CD4-positive, alpha-beta T cell (primary cell): ENCODE measurements around the gene GGTLC2. TPM values are rescaled to one million over a fixed set of nuclear protein-coding genes. Genes with fewer than 3 reads are reported as not detected.

Experiments used
- ATAC-seq: fragments of 200-7000 bp; cut with Tn5 transposase; one replicate; pipeline ENCODE4 v1.10.0; 2022; ENCODE audit warnings: mild to moderate bottlenecking; ENCODE audit not compliant: poor library complexity
- CTCF ChIA-PET: fragments of 350-600 bp; sonication (Branson Sonifier 250); formaldehyde crosslinking; loops from one replicate; lab custom pipeline; 2021; ENCODE audit warnings: antibody characterized with exemption, inconsistent platforms; lab: Charles Lee
- POLR2A ChIA-PET: fragments of 350-600 bp; sonication (Branson Sonifier 250); formaldehyde crosslinking; loops from one replicate; lab custom pipeline; 2021; ENCODE audit warnings: antibody characterized with exemption, inconsistent platforms; lab: Charles Lee
- DNase-seq, 14 experiments: peaks; one replicate each; pipeline ENCODE4 v3.0.0-alpha.2; 2013 to 2020; ENCODE audit warnings: mixed read lengths in 2 of 14
- H3K27ac ChIP-seq, 2 donors: one replicate each; pipeline versions ENCODE4 v1.5.1 to v1.7.0; 2013; ENCODE audit warnings: low read length in 2 of 2, low read depth in 1 of 2, mild to moderate bottlenecking in 1 of 2
- H3K27me3 ChIP-seq, 2 experiments: 1 replicate in 1 of 2; 2 replicates in 1 of 2; pipeline versions ENCODE4 v1.6.1 to v1.7.0; 2013; ENCODE audit warnings: low read length in 2 of 2, control low read depth in 1 of 2, mild to moderate bottlenecking in 1 of 2, moderate library complexity in 1 of 2; ENCODE audit not compliant: insufficient read depth in 2 of 2, control insufficient read depth in 1 of 2
- H3K36me3 ChIP-seq: one replicate; pipeline ENCODE4 v1.6.1; 2013; ENCODE audit warnings: low read length, control low read depth; ENCODE audit not compliant: insufficient read depth
- H3K4me1 ChIP-seq: one replicate; pipeline ENCODE4 v1.6.1; 2013; ENCODE audit warnings: low read length, control low read depth; ENCODE audit not compliant: insufficient read depth
- H3K4me3 ChIP-seq: one replicate; pipeline ENCODE4 v1.5.1; 2013; ENCODE audit warnings: mild to moderate bottlenecking, low read length, moderate library complexity
- H3K9me3 ChIP-seq, 2 experiments: 1 replicate in 1 of 2; 2 replicates in 1 of 2; pipeline versions ENCODE4 v1.6.1 to v1.7.0; 2013; ENCODE audit warnings: low read length in 2 of 2, mild to moderate bottlenecking in 2 of 2, control low read depth in 1 of 2, moderate library complexity in 1 of 2; ENCODE audit not compliant: control insufficient read depth in 1 of 2, insufficient read depth in 1 of 2
- H3K27ac Mint-ChIP-seq: one replicate; pipeline ENCODE4 v1.8.0; 2020; ENCODE audit warnings: mixed read lengths
- H3K27me3 Mint-ChIP-seq: one replicate; pipeline ENCODE4 v1.8.0; 2021; ENCODE audit warnings: mixed read lengths
- H3K36me3 Mint-ChIP-seq: one replicate; pipeline ENCODE4 v1.8.0; 2021; ENCODE audit warnings: low read depth, mixed read lengths
- H3K4me1 Mint-ChIP-seq: one replicate; pipeline ENCODE4 v1.8.0; 2021; ENCODE audit warnings: low read depth, mixed read lengths
- H3K4me3 Mint-ChIP-seq: one replicate; pipeline ENCODE4 v1.8.0; 2020; ENCODE audit warnings: mild to moderate bottlenecking, mixed read lengths
- H3K9me3 Mint-ChIP-seq: one replicate; pipeline ENCODE4 v1.8.0; 2020; ENCODE audit warnings: mixed read lengths
- CTCF ChIP-seq: fragments of 200-600 bp; IDR thresholded peaks from one replicate; pipeline ENCODE4 v1.8.0; 2022; ENCODE audit warnings: antibody characterized with exemption, mild to moderate bottlenecking
- intact Hi-C, 2 experiments: fragments of 100-400 bp; cut with DNase I in 1 of 2; cut with micrococcal nuclease in 1 of 2; formaldehyde crosslinking; loops; one replicate each; pipeline versions ENCODE4 v1.15.1 to v1.9.0; 2023 to 2025; cut with DNase I, micrococcal nuclease
- total RNA-seq, 174 experiments: library from RNA in 2 of 174; stranded (reverse) in 2 of 174; gene quantifications; one replicate each; pipeline ENCODE4 v1.2.3 and lab custom pipeline; 2021 to 2026

The GGTLC2 gene
- total RNA-seq, 2 experiments from 2014 or later = not detected

DNA sequence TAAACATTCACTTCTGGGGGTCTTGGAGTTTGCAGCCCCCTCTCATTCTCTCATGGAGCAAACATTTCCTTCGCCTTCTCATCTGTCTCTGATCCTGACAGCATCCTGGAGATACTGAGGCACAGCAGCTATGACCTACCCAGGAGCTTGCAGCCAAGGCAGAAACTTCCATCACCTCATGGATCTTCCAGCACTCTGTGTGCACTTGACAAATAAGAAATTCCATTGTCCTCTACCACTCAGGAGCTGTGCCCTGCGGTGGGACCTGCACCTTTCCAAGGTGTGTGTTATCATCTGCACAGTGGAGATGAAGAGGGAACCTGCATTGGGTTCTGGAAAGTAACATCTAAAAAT, 49.1 kb downstream of the GGTLC2 start:
- Histone ChIP-seq H3K36me3 (no peaks in the 10 kb centered on the region), H3K4me1 (no peaks in the 10 kb centered on the region), H3K4me3 (no peak overlapping the region), H3K27ac (no peak overlapping the region), H3K9me3 (no peaks in the 10 kb centered on the region), H3K27me3 (no peaks in the 10 kb centered on the region)
- no peaks in the 10 kb centered on the region for H3K9me3 Mint-ChIP-seq
- no peak for DNase-seq
- H3K27me3 Mint-ChIP-seq = no peaks in the 10 kb centered on the region
- POLR2A ChIA-PET = no interaction called here
- no peak overlapping the region for H3K4me3 Mint-ChIP-seq
- no peaks in the 10 kb centered on the region for H3K4me1 Mint-ChIP-seq
- intact Hi-C loops = loop anchor here in 1 of 2 experiments (2.0 to 5.0 kb wide), 2 partner anchors 189 to 263 kb away; no protein-coding TSS in a partner anchor
- no peak for ATAC-seq
- H3K36me3 Mint-ChIP-seq = no peaks in the 10 kb centered on the region
- no peak for TF ChIP-seq CTCF
- CTCF ChIA-PET = interaction anchor here (0.7 to 1.8 kb wide), 2 partner anchors 11 to 190 kb away, joined by 3 to 10 read pairs; no protein-coding TSS in a partner anchor
- H3K27ac Mint-ChIP-seq = no peak overlapping the region

- Histone ChIP-seq H3K9me3 (no peaks in the 10 kb centered on the region), H3K36me3 (no peaks in the 10 kb centered on the region), H3K27ac (no peak overlapping the region), H3K27me3 (no peaks in the 10 kb centered on the region), H3K4me1 (no peaks in the 10 kb centered on the region), H3K4me3 (no peak overlapping the region)
- no peak for DNase-seq
- ATAC-seq = no peak
- Mint-ChIP-seq H3K9me3 (no peaks in the 10 kb centered on the region), H3K4me1 (no peaks in the 10 kb centered on the region), H3K27ac (no peak overlapping the region), H3K36me3 (no peaks in the 10 kb centered on the region), H3K4me3 (no peak overlapping the region), H3K27me3 (no peaks in the 10 kb centered on the region)
- TF ChIP-seq CTCF = no peak
- ChIA-PET POLR2A (no interaction called here), CTCF (no interaction called here)
- intact Hi-C loops = loop anchor here in 1 of 2 experiments (5.0 kb wide), 1 partner anchor 188 kb away; no protein-coding TSS in a partner anchor
These were observed 49.7 kb downstream of the GGTLC2 start for GRCh38 chr22:22694106-22694505.

DNA sequence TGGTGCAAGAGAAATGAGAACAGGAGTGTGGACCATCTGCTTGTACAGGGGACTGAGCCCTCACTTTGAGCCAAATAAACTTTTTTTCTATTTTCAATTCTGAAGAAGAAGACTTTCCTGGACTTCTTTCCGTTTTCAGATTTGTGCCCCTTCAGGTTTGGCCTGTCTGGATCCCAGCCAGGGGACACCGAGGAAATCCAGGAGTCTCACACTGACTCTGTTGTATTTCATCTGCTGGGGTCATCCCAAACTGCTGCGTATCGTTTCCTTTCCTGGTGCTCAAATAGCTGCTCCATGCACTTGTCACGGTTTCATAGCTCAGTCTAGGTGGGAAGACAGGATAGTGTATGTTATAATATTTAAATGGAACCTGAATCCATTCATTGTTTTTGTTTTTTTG, 51.7 kb downstream of the GGTLC2 start:
- Histone ChIP-seq H3K27me3 (no peaks in the 10 kb centered on the region), H3K36me3 (no peaks in the 10 kb centered on the region), H3K27ac (no peak overlapping the region), H3K4me3 (no peak overlapping the region), H3K9me3 (no peaks in the 10 kb centered on the region), H3K4me1 (no peaks in the 10 kb centered on the region)
- DNase-seq = no peak
- H3K36me3 Mint-ChIP-seq = no peaks in the 10 kb centered on the region
- TF ChIP-seq CTCF = no peak
- intact Hi-C loops = no loop called here
- H3K4me3 Mint-ChIP-seq = no peak overlapping the region
- no peak for ATAC-seq
- no peaks in the 10 kb centered on the region for H3K4me1 Mint-ChIP-seq
- no peak overlapping the region for H3K27ac Mint-ChIP-seq
- POLR2A ChIA-PET = no interaction called here
- CTCF ChIA-PET = no interaction called here
- no peaks in the 10 kb centered on the region for H3K27me3 Mint-ChIP-seq
- H3K9me3 Mint-ChIP-seq = no peaks in the 10 kb centered on the region

Other genes with a start within 250 kb of the GGTLC2 start
- gene ZNF280B, start 135.9 kb upstream of the GGTLC2 start, total RNA-seq = 1 to 10 TPM; 1.0 to 1.2 TPM
- gene ZNF280A, start 124.3 kb upstream of the GGTLC2 start, total RNA-seq = not detected
- gene PRAME, start 85.3 kb upstream of the GGTLC2 start, total RNA-seq = not detected
- not detected for gene IGLL5, start 243.2 kb downstream of the GGTLC2 start, total RNA-seq